ENCODE measurements around the gene NFIL3.
A peak's percentile ranks its signal among the peaks of the same experiment; 100 is the strongest.

The NFIL3 gene

DNA sequence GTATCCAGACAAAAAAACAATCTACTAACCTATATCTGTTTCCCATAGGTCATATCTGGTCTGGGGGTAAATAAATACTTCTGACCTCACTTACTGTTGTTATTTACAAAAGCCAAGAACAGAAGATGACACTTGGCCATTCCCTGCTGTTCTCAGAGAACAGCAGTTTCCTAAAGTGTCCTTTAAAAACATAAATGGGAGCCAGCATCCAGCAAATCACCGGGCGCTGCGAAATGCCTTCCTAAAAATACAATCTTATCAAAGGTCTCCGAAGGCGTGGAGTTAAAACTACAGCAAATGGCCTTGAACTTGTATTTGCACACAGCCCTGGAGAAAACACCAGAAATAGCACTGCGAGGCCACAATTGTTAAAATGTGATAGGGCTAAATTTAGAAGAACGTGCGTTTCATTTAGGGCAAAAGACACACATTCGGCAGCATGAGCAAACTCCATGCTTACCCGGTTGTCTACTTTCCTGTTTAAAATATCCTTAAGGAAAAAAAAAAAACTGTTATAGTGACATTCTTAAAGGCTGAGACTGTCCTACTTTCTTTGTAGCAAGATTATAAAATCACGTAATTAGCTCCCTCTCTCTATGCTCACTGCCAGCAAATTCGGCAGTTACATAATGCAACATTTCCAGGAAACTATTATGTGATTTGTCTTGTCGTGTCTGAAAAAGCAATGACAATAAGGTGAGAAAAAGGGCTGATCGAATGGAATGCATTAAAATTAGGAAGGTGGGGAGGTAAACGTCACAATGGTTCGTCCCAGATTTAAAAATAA lies 1.5 kb downstream of the NFIL3 start:
- DNase-seq = no peak

DNA sequence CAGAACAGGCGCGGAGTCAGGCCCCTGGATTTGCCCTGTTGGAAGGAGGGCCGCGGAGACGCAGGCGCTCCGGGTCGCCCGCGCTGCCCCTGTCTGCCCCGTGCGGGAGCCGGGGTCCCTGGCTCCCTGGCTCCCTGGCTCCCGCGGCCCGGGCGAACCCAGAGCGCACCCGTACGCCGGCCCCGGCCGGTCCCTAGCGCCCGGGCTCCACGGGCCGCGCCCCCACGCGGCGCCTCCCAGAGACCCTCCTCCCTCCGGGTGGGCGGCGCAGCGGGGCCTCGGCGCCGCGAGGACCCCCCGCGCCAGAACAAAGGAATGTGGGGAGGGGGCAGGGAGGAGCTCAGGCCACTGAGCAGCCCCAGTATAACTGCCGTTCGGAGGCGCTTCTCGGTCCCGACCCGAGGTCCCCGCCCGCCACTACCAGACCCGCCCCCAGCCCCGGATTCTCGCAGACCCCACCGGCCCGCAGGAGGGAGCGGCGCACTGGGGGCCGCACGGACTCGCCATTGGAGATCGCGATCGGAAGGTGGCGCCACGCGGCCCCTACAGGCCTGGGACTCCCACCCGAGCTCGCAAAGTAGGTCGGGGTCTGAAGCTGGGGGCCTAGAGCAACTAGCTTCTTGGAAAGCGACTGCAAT lies 2.4 kb downstream of the NFIL3 start:
- no peak for DNase-seq

DNA sequence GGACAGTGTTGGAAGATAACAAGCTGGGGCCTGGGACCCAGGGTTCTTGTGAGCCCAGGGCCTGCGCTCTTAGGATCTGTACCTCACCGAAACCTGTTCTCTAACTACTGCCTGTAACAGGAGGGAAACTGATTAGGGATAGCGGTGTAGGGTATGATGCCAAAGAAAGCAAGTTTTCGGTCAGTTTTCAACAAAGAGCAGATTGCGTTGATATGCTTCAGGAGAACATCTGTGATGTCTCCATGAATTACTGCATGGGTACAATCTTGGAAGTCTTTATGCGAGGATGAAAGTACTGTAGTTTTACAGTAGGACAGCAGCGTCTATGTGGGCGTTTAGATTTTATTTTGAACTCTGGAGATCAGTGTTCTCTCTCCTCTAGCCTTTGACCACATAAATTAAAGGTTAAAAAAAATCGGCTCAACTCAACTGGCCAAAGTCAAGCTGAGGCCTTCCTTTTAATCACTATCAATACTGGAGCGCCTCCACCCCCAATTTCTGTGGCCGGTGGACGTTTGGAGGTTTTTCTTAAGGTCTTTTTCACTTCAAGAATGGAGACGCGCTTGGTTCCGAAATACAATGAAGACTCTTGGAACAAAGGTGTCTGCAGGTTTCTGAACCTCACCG lies 3.0 kb downstream of the NFIL3 start:
- DNase-seq = no peak

DNA sequence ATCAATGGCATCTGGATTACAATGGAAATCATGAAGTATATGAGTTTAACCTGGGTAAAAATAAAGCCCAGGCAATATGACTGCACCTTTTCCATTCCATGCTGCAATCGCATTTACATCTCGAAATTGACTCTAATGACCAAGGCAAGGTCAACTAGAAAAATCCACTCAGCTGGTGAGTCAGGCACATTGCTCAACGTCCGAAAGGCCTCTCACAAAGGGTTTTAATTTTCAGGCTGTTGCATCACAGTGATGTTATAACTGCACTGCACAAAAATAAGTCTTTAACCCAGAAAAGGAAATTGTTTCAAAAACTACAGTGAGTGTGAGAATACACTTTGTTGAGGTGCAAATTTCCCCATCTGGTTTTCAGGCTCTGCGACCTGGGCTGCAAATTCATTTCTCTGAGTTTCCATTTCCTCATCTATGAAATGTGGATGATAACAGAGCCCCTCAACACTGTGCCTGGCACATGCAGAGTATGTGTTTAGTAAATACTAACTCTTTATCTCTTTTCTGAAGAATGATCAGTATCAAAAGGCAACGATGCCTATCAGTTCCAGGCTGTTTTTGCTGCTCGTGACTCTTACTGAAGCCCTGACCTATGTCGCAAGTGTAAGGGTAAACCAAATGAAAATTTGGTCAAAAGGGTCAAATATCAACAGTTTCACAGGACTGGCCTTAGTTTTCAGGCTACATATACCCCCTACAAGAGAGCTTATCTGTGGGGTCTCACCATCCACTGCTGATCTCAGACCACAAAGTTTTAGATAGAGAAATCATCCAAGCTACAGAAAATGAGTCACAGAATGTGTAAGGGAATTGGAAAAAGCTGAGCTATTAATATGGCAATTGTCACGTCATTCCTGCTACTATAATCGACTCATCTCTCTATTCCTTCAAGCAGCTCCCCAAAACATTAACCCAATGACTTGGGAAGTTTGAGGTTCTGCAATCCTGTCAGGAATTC lies 4.1 kb downstream of the NFIL3 start:
- peak; percentile 98 for DNase-seq

DNA sequence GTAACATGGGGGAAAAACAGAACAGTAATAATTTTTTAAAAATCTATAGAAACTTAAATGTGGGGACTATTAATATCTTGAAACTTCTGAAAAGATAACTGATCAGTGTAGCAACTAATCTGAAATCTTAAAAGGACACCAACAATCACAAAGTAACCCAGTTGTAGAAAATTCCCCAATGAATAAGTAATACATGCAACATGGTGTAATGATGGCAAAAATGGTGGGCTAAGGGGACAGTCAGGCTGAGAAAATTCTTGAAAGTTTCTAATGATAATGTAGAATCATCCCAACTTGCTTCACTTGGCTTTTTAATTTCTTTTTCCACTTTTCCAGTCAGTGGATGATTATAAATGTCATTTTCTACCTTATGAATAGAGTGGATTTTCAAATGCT lies 5.4 kb downstream of the NFIL3 start:
- no peak for DNase-seq

DNA sequence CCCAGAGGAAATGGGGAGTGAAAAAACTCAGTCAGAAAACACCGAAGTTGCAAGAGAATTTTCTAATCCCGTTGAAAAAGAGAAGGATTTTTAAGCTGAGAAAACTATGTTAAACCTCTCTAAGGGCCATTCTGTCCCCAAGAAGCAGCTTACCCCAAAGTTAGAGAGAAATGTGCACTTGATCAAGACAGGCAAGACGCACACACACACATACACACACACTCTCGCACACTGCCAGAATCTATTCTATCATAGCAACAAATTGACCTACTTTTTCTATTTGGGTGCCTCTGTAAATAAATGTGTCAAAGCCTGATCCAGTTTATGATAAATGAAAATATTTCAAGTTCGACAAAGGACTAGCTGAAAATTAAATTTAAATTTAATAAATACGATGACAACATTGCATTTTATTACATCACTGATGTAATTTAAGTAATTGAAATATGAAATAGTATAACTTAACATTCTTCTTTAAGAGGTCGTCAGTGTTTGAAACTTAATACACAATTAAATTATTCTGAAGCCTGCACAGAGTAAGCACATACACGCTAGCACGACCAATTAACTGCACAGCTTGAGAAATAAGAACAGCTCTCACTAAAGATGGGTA lies 5.9 kb downstream of the NFIL3 start:
- DNase-seq = no peak

DNA sequence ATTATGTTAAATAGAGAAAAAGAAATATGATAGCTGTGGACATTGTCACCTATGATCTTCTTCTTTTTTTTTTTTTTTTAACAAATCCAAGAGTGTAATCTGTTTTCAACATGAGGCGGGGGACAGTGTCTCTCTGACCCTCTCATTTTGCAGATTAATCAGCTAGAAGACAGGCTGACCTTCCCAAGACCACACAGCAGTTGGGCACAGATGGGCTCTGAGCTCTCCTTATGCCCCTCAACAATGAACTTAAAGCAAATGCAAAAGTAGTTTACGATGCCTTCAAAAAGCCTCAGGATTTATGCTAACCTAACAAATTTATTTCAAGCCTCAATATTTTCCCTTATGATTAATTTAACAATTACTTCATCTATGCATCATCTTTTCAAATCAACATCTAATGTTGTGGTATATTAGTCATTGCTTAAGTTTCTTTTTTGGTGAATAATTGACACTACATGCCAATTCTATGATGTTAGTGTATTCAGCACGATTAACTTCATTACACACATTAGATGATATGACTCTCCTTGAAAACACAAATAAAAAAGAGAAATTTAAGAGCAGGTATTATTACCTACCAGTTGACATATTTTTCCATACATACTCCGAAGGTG lies 7.4 kb downstream of the NFIL3 start:
- peak; percentile 76 for DNase-seq

DNA sequence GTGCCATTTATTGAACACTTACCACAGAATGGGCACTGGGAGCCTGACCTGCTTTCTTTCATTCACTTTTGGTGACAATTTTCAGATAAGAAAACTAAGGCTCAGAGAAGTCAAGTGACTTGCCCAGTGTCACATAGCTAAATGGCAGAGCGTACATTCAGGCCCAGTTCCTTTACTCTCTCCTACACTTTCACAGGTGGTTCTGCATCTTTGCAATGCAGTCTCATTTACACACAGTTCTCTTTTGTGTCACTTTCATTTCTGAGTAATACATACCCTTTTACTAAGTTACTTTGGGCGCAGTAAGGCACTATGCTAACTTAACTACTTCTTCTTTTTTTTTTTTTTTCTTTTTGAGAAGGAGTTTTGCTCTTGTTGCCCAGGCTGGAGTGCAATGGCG lies 8.3 kb downstream of the NFIL3 start:
- peak; percentile 88 for DNase-seq

DNA sequence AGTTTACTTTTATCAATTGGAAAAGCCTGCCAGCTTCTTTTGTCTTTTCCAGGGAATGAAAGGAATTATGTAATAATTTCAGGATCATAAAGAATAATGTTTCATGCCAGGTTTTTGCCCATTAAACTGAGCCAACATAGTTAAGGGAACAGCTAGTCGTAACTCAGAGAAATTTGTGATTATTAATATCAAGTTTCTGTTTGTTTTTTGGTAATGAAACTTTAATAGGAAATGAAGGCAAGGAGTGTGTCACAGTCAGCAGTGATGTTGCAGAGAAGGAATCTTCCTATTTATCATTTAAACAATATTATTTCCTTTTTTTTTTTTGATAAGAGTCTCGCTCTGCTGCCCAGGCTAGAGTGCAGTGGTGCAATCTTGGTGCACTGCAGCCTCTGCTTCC lies 10.7 kb downstream of the NFIL3 start:
- peak; percentile 61 for DNase-seq

DNA sequence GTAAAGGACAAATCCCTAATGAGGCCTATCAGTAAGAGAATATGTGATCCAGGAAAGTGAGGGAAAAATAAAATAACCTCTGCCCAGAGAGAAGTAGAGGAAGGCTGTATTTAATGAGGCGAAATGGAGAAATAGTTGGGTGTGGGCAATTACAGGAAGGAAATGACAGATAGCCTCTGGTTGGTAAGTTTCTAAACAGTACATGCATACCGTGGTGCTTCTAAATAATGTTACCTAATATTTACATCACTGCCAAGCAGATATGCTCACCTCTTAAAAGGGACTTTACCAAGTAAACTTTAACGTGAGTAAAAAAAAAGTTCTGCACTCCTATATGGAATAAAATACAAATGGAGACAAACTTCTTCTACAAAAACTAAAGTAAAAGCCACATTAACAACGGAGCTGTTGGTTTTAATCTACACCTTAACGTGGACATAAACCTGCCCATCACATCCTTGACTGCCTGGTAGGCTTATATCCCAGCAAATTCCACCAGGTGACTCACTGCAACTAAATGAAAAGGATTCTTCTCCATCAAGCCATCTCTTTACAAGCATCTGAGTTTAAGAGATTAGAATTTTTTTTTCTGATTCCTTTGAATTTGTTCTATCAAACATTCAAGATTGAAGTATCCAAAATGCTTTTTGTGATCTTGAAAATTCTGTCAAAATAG lies 12.4 kb downstream of the NFIL3 start:
- DNase-seq = peak; percentile 88

DNA sequence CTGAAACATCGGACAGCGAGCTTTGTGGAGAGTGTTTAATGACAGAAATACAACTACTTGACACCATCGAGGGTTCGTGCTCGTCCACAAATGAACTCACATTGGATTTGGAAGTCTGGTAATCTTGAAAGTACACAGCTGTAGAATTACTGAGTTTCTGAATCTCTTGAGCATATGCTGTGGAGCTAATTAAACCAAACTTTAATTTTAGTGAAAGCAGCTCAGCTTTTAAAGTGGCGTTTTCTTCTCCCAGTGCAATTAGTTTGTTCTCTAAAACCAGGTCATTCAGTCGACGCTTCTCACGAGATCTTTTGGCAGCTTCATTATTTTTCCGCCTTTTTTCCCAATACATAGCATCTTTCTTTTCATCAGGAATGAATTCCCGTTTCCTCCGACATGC lies 13.5 kb downstream of the NFIL3 start:
- DNase-seq = no peak

DNA sequence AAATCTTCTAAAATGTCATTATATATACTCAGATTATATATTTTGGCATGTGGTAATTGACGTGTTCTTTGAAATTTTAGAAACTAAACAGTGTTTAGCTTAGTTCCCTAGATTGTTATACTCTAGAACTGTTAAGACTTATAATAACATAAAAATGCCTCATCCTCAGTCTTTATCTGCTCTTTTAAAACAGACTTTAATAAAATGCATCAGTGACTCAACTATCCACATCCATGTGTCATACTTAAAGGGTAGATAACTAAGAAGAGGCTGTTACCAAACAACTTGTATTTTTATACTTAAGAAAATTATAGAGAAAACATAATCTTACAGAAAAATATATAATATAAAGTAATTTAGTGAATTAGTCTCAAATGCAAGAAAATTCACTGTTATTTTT lies 15.2 kb downstream of the NFIL3 start:
- no peak for DNase-seq

DNA sequence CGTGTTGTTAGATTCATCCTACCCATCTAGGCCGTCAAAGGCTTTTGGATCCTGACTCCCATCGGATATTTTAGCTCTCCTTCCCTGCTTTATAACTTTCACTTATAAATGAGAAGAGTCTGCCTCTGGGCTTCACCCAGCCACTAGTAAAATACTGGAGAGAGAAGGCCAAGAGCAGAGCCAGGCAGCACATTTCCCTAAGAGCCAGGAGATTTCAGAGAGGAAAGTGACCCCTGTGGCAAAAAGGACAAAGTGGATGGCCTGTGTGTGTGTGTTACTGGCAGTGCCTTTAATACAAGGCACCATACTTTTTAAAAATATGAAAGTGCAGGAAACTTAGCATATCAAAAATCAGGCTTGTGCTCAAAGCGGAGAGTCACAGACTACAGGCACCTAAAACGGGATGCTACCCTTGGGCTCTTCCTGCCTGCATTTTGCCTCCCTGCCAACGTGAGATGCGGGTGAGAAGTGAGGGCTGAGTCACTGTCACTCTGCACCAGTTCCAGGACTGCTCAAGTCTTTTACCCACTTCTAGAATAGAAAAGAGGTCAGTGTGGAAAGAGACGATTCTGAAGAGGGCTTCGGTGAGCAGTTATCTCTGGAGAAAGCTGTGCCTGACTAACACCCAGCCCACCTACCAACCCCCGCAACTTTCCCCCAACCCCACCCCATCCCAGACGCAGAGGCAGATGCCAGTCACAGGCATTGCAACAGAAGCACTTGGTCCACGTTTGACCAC lies 15.9 kb downstream of the NFIL3 start:
- DNase-seq = peak; percentile 30

DNA sequence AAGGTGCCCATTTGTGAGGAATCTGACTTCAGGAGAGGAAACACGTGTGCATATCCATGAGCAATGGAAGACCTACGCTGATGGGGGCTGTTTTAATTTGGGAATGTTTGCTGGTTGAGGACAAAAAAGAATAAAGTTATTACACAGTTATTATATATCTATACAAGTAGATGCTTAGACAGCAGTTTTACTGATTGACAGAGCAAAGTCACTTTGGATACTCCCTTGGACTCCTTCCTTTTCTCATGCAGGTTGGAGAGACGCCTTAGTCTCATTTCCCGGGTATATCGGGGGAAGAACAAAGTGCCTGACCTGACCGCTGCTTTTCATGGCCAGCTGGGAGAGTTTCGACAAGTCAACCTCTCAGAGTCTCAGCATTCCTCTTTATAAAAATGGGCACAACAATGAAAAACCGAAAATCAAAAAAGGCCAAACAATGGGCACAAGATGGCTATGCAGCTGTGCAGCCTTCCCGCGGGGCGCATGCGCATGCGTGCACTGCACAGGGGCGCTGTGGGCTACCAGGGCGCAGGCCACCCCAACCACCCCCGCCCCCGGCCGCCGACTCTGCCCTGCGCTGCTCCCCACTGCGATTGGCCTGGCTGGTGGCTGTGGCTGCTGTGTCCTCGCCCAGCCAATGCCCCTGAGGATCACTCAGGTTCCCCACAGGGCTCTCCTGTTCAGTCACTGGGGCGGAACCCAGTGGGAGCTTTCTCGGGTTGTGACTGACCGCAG lies 18.1 kb downstream of the NFIL3 start:
- no peak for DNase-seq

DNA sequence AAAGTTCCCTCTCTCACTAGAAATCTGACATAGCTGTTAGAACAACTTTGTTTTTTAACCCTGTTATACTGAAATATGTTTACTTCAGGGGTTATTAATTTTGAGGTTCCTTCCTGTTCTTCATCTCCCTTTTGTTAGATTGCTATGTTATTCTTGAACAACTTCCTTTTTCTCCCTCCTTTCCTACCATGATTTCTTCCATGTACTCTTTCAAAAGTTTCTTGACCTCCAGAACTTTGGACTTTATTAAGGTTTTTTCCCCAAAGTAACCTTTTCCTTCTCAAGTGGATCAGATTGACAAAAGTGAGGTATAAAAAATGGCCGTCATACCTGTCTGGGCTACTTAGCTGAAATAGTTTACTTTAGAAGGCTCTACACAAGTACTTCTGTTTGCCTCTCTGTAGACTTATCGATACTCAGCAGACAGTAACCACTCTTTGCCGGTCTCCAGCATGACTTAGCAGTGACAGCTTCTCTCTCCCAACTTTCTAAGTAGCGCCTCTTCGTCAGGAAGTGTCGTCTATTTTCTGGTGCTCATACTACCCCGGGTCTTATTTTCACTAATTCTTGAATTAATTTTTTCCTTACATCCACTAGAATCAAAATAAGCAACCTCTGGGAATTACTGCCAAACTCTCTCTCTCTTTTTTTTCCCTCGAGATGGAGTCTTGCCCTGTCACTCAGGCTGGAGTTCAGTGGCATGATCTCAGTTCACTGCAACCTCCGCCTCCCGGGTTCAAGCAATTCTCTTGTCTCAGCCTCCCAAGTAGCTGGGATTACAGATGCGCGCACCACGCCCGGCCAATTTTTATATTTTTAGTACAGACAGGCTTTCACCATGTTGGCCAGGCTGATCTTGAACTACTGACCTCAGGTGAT lies 19.7 kb downstream of the NFIL3 start:
- DNase-seq = peak; percentile 10

DNA sequence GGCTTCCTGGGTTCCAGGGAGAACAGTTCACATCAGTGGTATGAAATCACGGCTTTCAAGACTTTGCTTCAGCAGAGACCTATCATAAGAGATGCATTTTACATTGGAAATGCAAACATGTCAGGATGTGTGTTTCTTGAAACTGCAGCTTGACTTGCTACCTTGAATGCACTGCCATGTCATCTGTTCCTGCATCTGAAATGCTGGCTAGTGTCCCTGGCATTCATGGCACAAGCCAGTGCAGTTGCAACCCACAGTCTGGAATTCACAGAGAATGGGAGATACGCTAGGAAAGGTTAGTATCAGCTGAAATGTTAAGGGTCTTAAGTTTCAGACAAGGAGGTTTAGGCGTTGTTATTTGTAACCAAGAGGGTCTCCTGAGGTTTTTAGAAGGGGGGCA lies 24.7 kb downstream of the NFIL3 start:
- no peak for DNase-seq

DNA sequence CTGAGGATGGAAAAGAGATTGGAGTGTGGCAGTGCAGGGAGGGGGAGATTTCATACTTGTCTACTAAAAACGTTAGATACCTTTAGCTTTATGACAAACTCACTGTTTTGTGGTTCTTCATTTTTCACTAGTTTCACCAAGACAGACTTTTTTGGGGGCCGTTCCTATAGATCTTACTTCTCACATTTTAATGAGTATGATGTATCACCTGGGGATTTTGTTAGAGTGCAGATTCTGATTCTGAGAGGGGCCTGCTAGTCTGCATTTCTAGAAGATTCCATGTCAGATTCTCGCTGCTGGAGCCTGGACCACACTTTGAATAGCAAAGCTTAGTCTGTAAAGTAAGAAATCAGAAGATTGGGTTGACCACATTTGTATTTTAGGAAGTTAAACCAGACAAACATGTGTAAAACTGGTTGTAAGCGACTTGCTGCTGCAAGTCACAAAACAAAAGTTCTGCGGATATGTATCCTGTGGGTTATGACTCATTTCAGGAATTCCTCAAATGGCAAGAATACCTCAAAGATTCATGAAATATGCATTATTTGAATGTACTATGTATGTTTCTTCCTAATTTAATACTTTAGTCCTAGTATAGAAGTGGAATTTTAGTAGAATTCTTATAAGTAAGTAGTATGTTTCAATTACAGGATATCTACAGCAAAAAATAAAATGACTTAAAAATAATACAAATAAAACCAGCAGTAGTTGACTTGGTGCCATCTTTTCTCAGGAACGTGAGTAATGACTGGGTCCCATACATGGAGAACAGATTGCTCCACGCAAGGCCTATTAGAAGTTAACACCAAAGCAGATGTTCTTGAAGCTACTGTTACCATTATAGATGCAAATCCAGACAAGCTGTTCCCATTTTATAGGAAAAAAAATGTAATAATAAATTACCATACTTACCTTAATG lies 27.8 kb downstream of the NFIL3 start:
- DNase-seq = peak; percentile 86

DNA sequence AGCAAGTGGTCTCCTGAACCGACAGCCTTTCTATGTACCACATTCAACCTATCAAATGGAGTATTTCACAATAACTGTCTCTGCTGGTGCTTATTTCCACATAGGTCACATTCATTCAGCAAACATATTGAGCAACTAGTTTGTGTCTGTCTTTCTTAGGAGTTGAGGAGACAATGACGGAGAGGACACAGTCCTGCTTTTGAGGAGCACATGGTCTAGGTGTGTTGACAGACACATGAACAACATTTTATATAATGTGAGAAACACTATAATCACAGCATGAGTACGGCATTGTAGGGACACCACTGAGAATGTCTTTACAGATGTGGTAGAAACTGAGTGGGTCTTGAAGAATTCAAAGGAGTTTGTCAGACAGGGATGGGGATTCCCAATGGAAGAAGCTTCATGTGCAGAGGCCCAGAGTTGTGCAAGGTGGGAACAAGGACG lies 28.5 kb downstream of the NFIL3 start:
- peak; percentile 91 for DNase-seq
